ENCODE measurements around the gene ING2. TPM values are rescaled to one million over a fixed set of nuclear protein-coding genes. Genes with fewer than 3 reads are reported as not detected.
A peak's percentile ranks its signal among the peaks of the same experiment; 100 is the strongest.

Gene ING2
- total and polyA plus RNA-seq, 7 donors = 8.6 to 29.8 (median 11.1) TPM

DNA sequence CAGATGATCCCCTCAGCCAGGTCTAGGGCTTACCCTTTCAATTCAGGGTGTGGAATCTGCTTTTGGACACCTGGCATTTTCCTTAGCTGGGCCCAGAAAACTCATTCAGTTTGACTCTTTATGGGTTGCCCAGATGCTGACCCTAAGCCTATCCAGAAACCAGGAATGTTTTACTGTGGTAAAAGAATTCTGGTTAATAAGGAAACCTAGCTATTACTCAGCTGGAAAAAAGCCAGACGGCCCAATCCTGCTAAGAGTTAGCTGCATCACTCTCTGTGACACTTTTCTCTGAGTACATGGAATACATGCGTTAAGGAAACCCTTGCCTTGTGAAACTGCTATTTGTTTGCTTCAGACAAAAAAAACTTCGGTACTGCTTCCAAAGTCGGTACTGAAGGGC is 28.0 kb downstream of the ING2 start:
- Histone ChIP-seq H3K36me3 (no peaks in the 10 kb centered on the region), H3K4me1 (no peaks in the 10 kb centered on the region), H3K4me3 (no peak overlapping the region), H3K9me3 (no peaks in the 10 kb centered on the region), H3K27me3 (peaks cover 0 to 8% (median 8%) of the 10 kb centered on the region in 3 donors), H3K27ac (no peak overlapping the region)
- no peak for TF ChIP-seq POLR2AphosphoS5 (IDR thresholded peaks at IDR 0.05)
- no peak for TF ChIP-seq EP300 (IDR thresholded peaks at IDR 0.05)
- no peak for TF ChIP-seq POLR2A (IDR thresholded peaks at IDR 0.05)
- TF ChIP-seq, protein P1, sequence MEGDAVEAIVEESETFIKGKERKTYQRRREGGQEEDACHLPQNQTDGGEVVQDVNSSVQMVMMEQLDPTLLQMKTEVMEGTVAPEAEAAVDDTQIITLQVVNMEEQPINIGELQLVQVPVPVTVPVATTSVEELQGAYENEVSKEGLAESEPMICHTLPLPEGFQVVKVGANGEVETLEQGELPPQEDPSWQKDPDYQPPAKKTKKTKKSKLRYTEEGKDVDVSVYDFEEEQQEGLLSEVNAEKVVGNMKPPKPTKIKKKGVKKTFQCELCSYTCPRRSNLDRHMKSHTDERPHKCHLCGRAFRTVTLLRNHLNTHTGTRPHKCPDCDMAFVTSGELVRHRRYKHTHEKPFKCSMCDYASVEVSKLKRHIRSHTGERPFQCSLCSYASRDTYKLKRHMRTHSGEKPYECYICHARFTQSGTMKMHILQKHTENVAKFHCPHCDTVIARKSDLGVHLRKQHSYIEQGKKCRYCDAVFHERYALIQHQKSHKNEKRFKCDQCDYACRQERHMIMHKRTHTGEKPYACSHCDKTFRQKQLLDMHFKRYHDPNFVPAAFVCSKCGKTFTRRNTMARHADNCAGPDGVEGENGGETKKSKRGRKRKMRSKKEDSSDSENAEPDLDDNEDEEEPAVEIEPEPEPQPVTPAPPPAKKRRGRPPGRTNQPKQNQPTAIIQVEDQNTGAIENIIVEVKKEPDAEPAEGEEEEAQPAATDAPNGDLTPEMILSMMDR (IDR thresholded peaks at IDR 0.05) = no peak
- intact Hi-C loops (cut with DNase I) = no loop called here
- WGBS, 2 donors = 63 to 68% methylated on average over 4 of the region's 4 CpGs
- no peak for DNase-seq

DNA sequence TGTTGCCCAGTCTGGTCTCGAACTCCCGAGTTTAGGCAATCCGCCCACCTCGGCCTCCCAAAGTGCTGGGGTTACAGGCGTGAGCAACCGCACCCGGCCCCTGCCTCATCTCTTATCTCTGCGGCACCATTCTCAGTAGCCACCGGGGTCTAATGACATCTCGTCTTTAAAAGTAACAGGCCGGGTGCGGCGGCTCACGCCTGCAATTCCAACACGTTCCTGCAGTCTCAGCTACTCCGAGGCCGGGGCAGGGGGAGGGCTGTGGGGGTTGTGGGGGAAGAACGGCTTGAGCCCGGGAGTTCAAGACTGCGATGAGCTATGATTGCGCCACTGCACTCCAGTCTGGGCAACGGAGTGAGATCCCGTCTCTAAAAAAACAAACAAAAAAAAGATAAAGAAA is 28.8 kb downstream of the ING2 start:
- WGBS, 2 donors = 74 to 76% methylated on average over 23 of the region's 23 CpGs
- Histone ChIP-seq H3K4me3 (no peak overlapping the region), H3K4me1 (no peaks in the 10 kb centered on the region), H3K9me3 (no peaks in the 10 kb centered on the region), H3K27ac (no peak overlapping the region), H3K27me3 (peaks cover 0 to 12% (median 8%) of the 10 kb centered on the region in 3 donors), H3K36me3 (no peaks in the 10 kb centered on the region)
- DNase-seq = no peak
- intact Hi-C loops (cut with DNase I) = no loop called here
- TF ChIP-seq POLR2A (IDR thresholded peaks at IDR 0.05) = no peak
- TF ChIP-seq, protein P1 (IDR thresholded peaks at IDR 0.05) = no peak
- TF ChIP-seq POLR2AphosphoS5 (IDR thresholded peaks at IDR 0.05) = no peak
- no peak for TF ChIP-seq EP300 (IDR thresholded peaks at IDR 0.05)

DNA sequence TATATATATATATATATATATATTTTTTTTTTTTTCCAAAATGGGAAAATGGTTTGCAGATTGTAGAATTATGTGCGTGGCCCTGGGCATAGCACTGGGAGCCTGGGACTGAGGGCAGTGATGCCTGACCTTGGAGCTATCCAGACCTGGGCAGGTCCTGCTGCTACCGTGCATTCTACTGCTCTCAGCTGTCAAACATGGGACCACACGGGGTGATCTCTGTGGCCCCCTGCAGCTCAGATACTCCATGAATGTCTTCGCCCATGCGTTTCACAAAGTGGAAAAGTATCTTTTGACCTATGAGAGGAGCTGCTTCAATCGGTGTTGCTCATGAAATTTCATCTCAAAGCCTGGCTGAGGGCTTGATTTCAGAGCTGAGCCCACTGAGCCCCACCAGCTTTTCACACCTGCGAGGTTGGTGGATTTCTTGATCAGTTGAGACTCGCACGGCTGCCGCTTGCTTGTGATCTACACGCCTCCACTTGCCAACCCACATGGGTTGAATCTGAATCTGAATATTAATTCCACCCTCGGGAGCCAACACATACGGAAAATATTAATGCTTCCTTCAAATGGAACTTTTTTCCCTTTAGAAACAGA is 35.7 kb downstream of the ING2 start:
- no peaks in the 10 kb centered on the region for H3K36me3 ChIP-seq
- peak overlapping the region in 1 of 4 donors; percentile 55 for H3K27ac ChIP-seq
- intact Hi-C loops (cut with DNase I) = no loop called here
- no peak for DNase-seq
- peaks cover 0 to 5% (median 0%) of the 10 kb centered on the region in 3 donors for H3K27me3 ChIP-seq
- H3K9me3 ChIP-seq = peaks cover 0 to 5% (median 0%) of the 10 kb centered on the region in 4 donors
- H3K4me3 ChIP-seq = no peak overlapping the region
- 84% methylated on average over 13 of the region's 13 CpGs for WGBS, 2 donors
- H3K4me1 ChIP-seq = no peaks in the 10 kb centered on the region
- TF ChIP-seq, protein P1 (IDR thresholded peaks at IDR 0.05) = no peak
- TF ChIP-seq EP300 (IDR thresholded peaks at IDR 0.05) (no peak), POLR2AphosphoS5 (IDR thresholded peaks at IDR 0.05) (no peak), POLR2A (IDR thresholded peaks at IDR 0.05) (no peak)

DNA sequence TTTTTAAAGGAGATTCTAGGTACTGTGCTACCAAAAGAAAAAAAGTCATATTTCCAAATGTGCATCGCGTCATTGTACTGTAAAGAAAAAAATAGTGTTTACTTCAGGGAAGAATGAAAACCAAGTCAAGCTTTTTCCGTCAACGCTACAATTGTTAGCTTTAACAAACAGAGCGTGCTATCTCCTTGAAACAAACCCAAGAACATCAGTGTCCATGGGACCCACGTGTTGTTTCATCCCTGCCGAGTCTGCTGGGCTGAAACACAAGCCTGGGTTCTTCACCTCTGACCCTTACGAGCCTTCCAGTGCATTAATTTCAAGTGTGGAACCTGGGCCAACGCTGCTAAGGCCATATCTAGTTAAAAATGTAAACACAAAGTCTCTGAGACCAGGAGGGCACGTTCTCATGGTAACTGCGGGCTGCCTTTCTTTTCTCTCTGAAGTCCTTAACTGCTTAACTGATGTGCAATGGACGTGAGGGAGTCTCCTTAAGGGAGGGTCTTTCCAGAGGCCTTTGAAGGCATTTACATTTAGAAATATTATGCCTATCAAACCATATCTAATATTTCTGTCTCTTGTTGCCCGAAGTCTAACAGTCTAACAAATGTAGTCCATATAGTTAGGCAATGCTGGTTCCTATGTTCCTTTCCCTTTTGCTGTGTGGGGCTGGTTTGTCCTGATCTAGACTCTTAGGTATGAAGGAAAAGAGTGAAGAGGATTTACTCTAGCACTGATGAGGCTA is 36.3 kb downstream of the ING2 start:
- no peak overlapping the region for H3K4me3 ChIP-seq
- H3K9me3 ChIP-seq = peaks cover 0 to 5% (median 0%) of the 10 kb centered on the region in 4 donors
- no peak for DNase-seq
- intact Hi-C loops (cut with DNase I) = no loop called here
- TF ChIP-seq POLR2AphosphoS5 (IDR thresholded peaks at IDR 0.05) (no peak), POLR2A (IDR thresholded peaks at IDR 0.05) (no peak), EP300 (IDR thresholded peaks at IDR 0.05) (no peak)
- TF ChIP-seq, protein P1 (IDR thresholded peaks at IDR 0.05) = no peak
- peaks cover 0 to 5% (median 0%) of the 10 kb centered on the region in 3 donors for H3K27me3 ChIP-seq
- H3K27ac ChIP-seq = peak overlapping the region in 1 of 4 donors; percentile 55
- 49 to 63% methylated on average over 13 of the region's 13 CpGs for WGBS, 2 donors
- H3K36me3 ChIP-seq = no peaks in the 10 kb centered on the region
- H3K4me1 ChIP-seq = no peaks in the 10 kb centered on the region

Data from sigmoid colon (tissue), 7 donors.